SU-DHL-6 (cell line): Measurements from ENCODE around the gene FAM170B.

Experiments
- H2AFZ ChIP-seq: fragments of 200-600 bp; sonication (generic); 2 replicates; pipeline ENCODE4 v1.6.1; 2014; ENCODE audit warnings: low read depth, mild to moderate bottlenecking, moderate library complexity, mixed read lengths, antibody characterized with exemption, low read length; ENCODE audit not compliant: severe bottlenecking
- H3F3A ChIP-seq: fragments of 200-600 bp; shearing (Covaris generic); 2 replicates; pipeline ENCODE4 v1.6.0; 2016; ENCODE audit warnings: antibody characterized with exemption, mild to moderate bottlenecking; ENCODE audit not compliant: insufficient read depth
- H3K27ac ChIP-seq: fragments of 200-600 bp; sonication (generic); 2 replicates; pipeline ENCODE4 v1.5.1; 2016; ENCODE audit warnings: low read depth, mild to moderate bottlenecking, low read length, moderate library complexity, mixed read lengths
- H3K27me3 ChIP-seq: fragments of 200-600 bp; sonication (generic), shearing (Covaris generic); 2 replicates; pipeline ENCODE4 v1.6.0; 2014; ENCODE audit warnings: mild to moderate bottlenecking, low read length
- H3K36me3 ChIP-seq: fragments of 200-600 bp; sonication (generic); 2 replicates; pipeline ENCODE4 v1.6.1; 2014; ENCODE audit warnings: mild to moderate bottlenecking, low read length, mixed read lengths
- H3K4me2 ChIP-seq: fragments of 300-600, 200-600 bp; shearing (Covaris generic), sonication (generic); 2 replicates; pipeline ENCODE4 v1.6.0; 2014; ENCODE audit warnings: low read length, low read depth, mild to moderate bottlenecking; ENCODE audit not compliant: poor library complexity, severe bottlenecking
- H3K4me3 ChIP-seq: fragments of 200-600 bp; sonication (generic); 2 replicates; pipeline ENCODE4 v1.5.1; 2014; ENCODE audit warnings: antibody characterized with exemption, low read length, mild to moderate bottlenecking, mixed read lengths; ENCODE audit not compliant: insufficient read depth, poor library complexity, severe bottlenecking
- H3K79me2 ChIP-seq: fragments of 200-600 bp; sonication (generic); 2 replicates; pipeline ENCODE4 v1.6.1; 2014; ENCODE audit warnings: mild to moderate bottlenecking, low read length, moderate library complexity; ENCODE audit not compliant: insufficient read depth
- H3K9ac ChIP-seq: fragments of 200-600 bp; sonication (generic); 2 replicates; pipeline ENCODE4 v1.7.0; 2014; ENCODE audit warnings: mild to moderate bottlenecking, low read length
- H3K9me2 ChIP-seq: fragments of 200-600 bp; sonication (generic); replicated peaks from 2 replicates; pipeline ENCODE4 v1.6.1; 2014; ENCODE audit warnings: low read length; ENCODE audit not compliant: insufficient read depth
- H3K9me3 ChIP-seq: fragments of 200-600 bp; sonication (generic); 2 replicates; pipeline ENCODE4 v1.6.1; 2014; ENCODE audit warnings: low read length, mixed read lengths; ENCODE audit not compliant: insufficient read depth
- H4K20me1 ChIP-seq: fragments of 200-600 bp; sonication (generic); 2 replicates; pipeline ENCODE4 v1.6.1; 2014; ENCODE audit warnings: low read depth, mild to moderate bottlenecking, antibody characterized with exemption, low read length, moderate library complexity, mixed read lengths
- EZH2phosphoT487 ChIP-seq: fragments of 200-600 bp; sonication (generic), shearing (Covaris generic); conservative IDR thresholded peaks from 2 replicates; pipeline ENCODE4 v1.6.1; 2018; ENCODE audit warnings: mild to moderate bottlenecking, antibody characterized with exemption, low read length, moderate library complexity, mixed read lengths
- TF ChIP-seq, protein P1 (sequence below): fragments of 200-600 bp; sonication (generic); IDR thresholded peaks from one replicate; pipeline ENCODE4 v1.5.1; 2017; ENCODE audit warnings: antibody characterized with exemption, mild to moderate bottlenecking, low read length, moderate library complexity; ENCODE audit not compliant: insufficient read depth, poor library complexity, severe bottlenecking

Gene FAM170B

DNA sequence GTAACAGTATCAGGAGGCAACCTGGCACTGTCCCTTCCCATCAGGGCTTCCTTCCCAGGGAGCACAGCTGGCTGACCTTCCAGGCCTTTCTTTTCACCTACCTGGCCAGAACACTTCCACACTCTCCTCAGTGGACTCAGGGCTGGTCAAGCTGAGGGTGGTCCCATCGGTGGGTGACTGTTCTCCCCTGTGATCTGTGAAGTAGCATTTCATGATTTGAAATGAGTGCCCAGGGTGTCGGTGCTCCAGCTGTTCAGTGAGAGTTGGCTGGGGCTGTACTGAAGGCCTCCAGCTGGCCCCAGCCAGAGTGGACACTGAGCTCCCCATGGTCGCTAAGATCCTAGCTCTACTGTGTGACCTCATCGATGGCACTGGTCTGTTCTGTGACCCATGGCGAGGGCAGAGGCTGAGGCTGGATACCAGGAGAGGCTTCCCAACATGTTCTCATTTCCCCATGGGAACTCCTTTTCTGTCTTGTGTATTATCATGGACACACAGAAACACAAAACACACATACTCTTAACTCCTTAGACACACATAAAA, at the start of gene FAM170B:
TSS of gene FAM170B (minus strand) at position 316 of the 543 bp plus-strand sequence. CDS start at position 213, 103 bp downstream.
- H3K36me3 ChIP-seq, result no peaks in the 10 kb centered on the region
- H3K4me3 ChIP-seq, result no peak within 1 kb of the TSS
- H4K20me1 ChIP-seq, result no peaks in the 10 kb centered on the region
- H2AFZ ChIP-seq, result no peak within 1 kb of the TSS
- H3K9me3 ChIP-seq, result no peaks in the 10 kb centered on the region
- no peaks in the 10 kb centered on the region for H3K9me2 ChIP-seq
- H3K27me3 ChIP-seq, result no peaks in the 10 kb centered on the region
- H3K79me2 ChIP-seq, result no peaks in the 10 kb centered on the region
- no peaks in the 10 kb centered on the region for H3F3A ChIP-seq
- H3K9ac ChIP-seq, result no peak within 1 kb of the TSS
- no peak within 1 kb of the TSS for H3K4me2 ChIP-seq
- no peak for TF ChIP-seq EZH2phosphoT487
- TF ChIP-seq, protein P1, sequence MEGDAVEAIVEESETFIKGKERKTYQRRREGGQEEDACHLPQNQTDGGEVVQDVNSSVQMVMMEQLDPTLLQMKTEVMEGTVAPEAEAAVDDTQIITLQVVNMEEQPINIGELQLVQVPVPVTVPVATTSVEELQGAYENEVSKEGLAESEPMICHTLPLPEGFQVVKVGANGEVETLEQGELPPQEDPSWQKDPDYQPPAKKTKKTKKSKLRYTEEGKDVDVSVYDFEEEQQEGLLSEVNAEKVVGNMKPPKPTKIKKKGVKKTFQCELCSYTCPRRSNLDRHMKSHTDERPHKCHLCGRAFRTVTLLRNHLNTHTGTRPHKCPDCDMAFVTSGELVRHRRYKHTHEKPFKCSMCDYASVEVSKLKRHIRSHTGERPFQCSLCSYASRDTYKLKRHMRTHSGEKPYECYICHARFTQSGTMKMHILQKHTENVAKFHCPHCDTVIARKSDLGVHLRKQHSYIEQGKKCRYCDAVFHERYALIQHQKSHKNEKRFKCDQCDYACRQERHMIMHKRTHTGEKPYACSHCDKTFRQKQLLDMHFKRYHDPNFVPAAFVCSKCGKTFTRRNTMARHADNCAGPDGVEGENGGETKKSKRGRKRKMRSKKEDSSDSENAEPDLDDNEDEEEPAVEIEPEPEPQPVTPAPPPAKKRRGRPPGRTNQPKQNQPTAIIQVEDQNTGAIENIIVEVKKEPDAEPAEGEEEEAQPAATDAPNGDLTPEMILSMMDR, result no peak
- H3K27ac ChIP-seq, result no peak within 1 kb of the TSS

DNA sequence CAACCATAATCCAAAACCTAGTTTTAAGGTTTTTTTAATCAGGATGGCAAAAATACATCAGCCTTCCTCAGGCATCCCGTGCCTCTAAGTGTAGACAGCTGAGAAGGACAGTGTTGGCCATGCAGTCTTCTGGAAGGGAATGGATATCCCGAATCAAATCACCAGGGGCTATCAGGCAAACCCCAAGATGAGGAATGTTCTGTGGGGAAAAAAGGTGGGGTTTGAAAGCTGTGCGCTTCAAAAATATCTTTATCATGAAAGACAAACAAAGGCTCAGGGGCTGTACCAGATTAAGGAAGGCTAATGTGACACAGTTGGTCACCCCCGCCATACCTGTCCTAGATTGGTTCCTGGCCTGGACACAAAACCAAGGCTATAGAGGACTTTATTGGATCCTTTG, 49.0 kb upstream of the FAM170B start:
- Histone ChIP-seq H3K27me3 (no peaks in the 10 kb centered on the region; the same call in 1 of the 2 replicates), H3K4me3 (no peak overlapping the region), H3K9me2 (no peaks in the 10 kb centered on the region), H3K9me3 (no peaks in the 10 kb centered on the region), H3K4me2 (no peak overlapping the region), H3K9ac (no peak overlapping the region), H3F3A (no peaks in the 10 kb centered on the region), H2AFZ (no peak overlapping the region), H3K27ac (no peak overlapping the region), H3K36me3 (no peaks in the 10 kb centered on the region), H3K79me2 (no peaks in the 10 kb centered on the region), H4K20me1 (no peaks in the 10 kb centered on the region)
- TF ChIP-seq EZH2phosphoT487, result no peak
- TF ChIP-seq, protein P1, result no peak

DNA sequence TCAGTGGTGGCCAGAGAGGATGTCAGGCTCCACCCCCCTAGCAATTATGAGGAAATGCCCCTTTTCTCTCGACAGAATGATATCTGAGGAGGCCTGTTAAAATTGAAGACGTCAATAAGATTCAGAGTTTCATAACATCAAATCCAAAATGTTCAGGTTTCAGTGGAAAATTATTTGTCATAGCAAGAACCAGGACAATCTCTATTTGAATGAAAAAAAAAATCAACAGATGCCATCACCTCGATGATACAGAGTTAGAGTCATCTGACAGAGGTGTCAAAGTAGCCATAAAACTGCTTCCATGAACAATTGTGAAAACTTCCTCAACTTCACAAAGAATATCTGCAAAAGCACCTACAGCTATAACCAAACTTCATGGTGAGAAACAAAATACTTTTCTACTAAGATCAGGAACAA, 46.6 kb upstream of the FAM170B start:
- no peak overlapping the region for H2AFZ ChIP-seq

More for the DNA sequence above, 46.6 kb upstream of the FAM170B start:
- no peaks in the 10 kb centered on the region for H4K20me1 ChIP-seq
- H3K9me3 ChIP-seq, result no peaks in the 10 kb centered on the region
- no peaks in the 10 kb centered on the region for H3F3A ChIP-seq
- no peak for TF ChIP-seq EZH2phosphoT487
- TF ChIP-seq, protein P1, result no peak
- H3K27me3 ChIP-seq, result no peaks in the 10 kb centered on the region
- no peaks in the 10 kb centered on the region for H3K36me3 ChIP-seq
- no peak overlapping the region for H3K9ac ChIP-seq
- H3K79me2 ChIP-seq, result no peaks in the 10 kb centered on the region
- no peak overlapping the region for H3K4me2 ChIP-seq
- H3K4me3 ChIP-seq, result no peak overlapping the region
- no peaks in the 10 kb centered on the region for H3K9me2 ChIP-seq
- no peak overlapping the region for H3K27ac ChIP-seq
